Natural killer cell (primary cell): ENCODE data around the gene STAMBP. TPM values are rescaled to one million over a fixed set of nuclear protein-coding genes. Genes with fewer than 3 reads are reported as not detected.
"Not testable (repeated sequence)": the region's sequence is repeated elsewhere in the genome, so short reads cannot be mapped to it uniquely, and the experiment has no call there.

Source experiments
- ATAC-seq, 3 donors: fragments of 150-1000 bp in 2 of 3; fragments of 200-7000 bp in 1 of 3; cut with Tn5 transposase; 1 replicate in 1 of 3; 2 replicates in 2 of 3; pipeline ENCODE4 v1.10.0; 2021; ENCODE audit warnings: mild to moderate bottlenecking in 2 of 3, moderate library complexity in 2 of 3
- DNase-seq, 2 donors: peaks; one replicate each; pipeline versions ENCODE4 v3.0.0 to v3.0.0-alpha.2; 2013 to 2021; ENCODE audit warnings: mixed read lengths in 1 of 2
- H3K27ac ChIP-seq: one replicate; pipeline ENCODE4 v1.5.1; 2013; ENCODE audit warnings: mild to moderate bottlenecking, low read length
- H3K27me3 ChIP-seq: one replicate; pipeline ENCODE4 v1.6.1; 2013; ENCODE audit warnings: low read length; ENCODE audit not compliant: control insufficient read depth, insufficient read depth
- H3K36me3 ChIP-seq: one replicate; pipeline ENCODE4 v1.6.1; 2013; ENCODE audit warnings: low read length; ENCODE audit not compliant: control insufficient read depth, insufficient read depth
- H3K4me1 ChIP-seq: one replicate; pipeline ENCODE4 v1.6.1; 2013; ENCODE audit warnings: low read length; ENCODE audit not compliant: control insufficient read depth, insufficient read depth
- H3K4me3 ChIP-seq: one replicate; pipeline ENCODE4 v1.5.1; 2013; ENCODE audit warnings: low read length
- H3K9me3 ChIP-seq: one replicate; pipeline ENCODE4 v1.6.1; 2013; ENCODE audit warnings: low read length; ENCODE audit not compliant: control insufficient read depth, insufficient read depth
- H3K27ac Mint-ChIP-seq, 2 donors: one replicate each; pipeline ENCODE4 v1.8.0; 2022; ENCODE audit warnings: mild to moderate bottlenecking in 2 of 2, mixed read lengths in 2 of 2, moderate library complexity in 1 of 2
- H3K27me3 Mint-ChIP-seq, 2 donors: one replicate each; pipeline ENCODE4 v1.8.0; 2022; ENCODE audit warnings: low read depth in 2 of 2, mixed read lengths in 2 of 2
- H3K36me3 Mint-ChIP-seq: one replicate; pipeline ENCODE4 v1.8.0; 2022; ENCODE audit warnings: mixed read lengths
- H3K4me1 Mint-ChIP-seq, 2 donors: one replicate each; pipeline ENCODE4 v1.8.0; 2022; ENCODE audit warnings: mixed read lengths in 2 of 2
- H3K4me3 Mint-ChIP-seq: one replicate; pipeline ENCODE4 v1.8.0; 2022; ENCODE audit warnings: mild to moderate bottlenecking, moderate library complexity, mixed read lengths
- H3K9me3 Mint-ChIP-seq, 2 donors: one replicate each; pipeline ENCODE4 v1.8.0; 2022; ENCODE audit warnings: mixed read lengths in 2 of 2
- WGBS: methylation state at CpG from one replicate; pipeline ENCODE4 v1.1.7; 2013; ENCODE audit warnings: missing lambda C conversion rate; ENCODE audit not compliant: insufficient coverage; 5-methylcytosine and 5-hydroxymethylcytosine counted together
- intact Hi-C: fragments of 100-400 bp; cut with micrococcal nuclease; formaldehyde crosslinking; loops from one replicate; pipeline ENCODE4 v1.14.2; 2022
- total RNA-seq, 4 donors: library from RNA; stranded (reverse); fragments of 120-200 nt in 1 of 4; gene quantifications; one replicate each; pipeline versions ENCODE4 v1.2.3 to v1.2.4, GENCODE V29; 2013 to 2022
- TF ChIP-seq, protein P1 (sequence below): fragments of 200-600 bp; IDR thresholded peaks from one replicate; pipeline ENCODE4 v1.8.0; 2022; ENCODE audit warnings: antibody characterized with exemption

Gene STAMBP
- total RNA-seq, result 10 to 100 TPM; 23.8 to 27.3 (median 25.3) TPM
- total RNA-seq (2013), result 48.9 TPM

DNA sequence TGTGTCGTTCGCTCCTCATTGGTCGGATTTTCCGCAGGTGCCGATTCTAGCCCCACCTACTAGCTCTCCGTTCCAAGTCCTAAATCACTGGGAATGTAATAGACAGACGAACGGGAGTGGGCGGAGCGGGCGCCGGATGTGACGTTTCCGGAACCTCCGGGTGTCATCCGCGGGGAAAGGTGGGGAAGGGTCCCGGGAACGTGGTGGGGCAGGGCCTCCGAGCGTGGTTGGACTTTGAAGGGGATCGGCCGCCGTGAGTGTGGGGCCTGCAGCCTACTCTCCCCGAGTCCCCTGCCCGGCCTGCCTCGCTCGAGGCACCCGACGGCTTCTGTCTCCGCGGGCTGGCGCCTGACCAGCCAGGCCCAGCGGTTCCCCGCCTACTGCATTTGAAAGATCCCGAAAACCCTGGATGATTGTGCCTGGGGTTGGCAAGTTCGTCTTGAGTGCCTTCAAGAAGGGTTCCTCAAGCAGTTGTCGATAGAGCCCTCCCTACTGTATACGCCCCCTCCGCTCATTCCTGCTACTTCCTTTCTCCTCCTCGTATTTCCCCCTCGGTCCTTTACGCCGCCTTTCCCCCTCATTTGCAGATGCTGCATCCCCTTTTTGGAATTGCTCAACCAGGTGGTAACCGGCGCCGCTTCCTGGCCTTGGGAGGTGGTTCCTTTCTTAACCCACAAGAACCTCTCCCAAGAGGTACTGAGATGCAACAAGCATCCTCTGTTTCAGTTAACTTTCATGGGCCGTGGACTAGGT is at the start of gene STAMBP:
Gene STAMBP, plus strand, starts transcription at position 144 of the 753 bp plus-strand sequence. CDS start 1,896 bp downstream, outside the sequence.
- peak within 1 kb of the TSS; percentile 97 for H3K4me3 Mint-ChIP-seq
- Histone ChIP-seq H3K27ac (peak within 1 kb of the TSS; percentile 93), H3K36me3 (peaks cover 7% of the 10 kb centered on the region), H3K27me3 (no peaks in the 10 kb centered on the region), H3K9me3 (no peaks in the 10 kb centered on the region), H3K4me1 (peaks cover 20% of the 10 kb centered on the region), H3K4me3 (peak within 1 kb of the TSS; percentile 70)
- peaks cover 8% of the 10 kb centered on the region for H3K36me3 Mint-ChIP-seq
- H3K4me1 Mint-ChIP-seq, result peaks cover 43% of the 10 kb centered on the region in 2 donors
- peak; percentile 81 to 97 for DNase-seq
- peak within 1 kb of the TSS; percentile 97 to 98 for H3K27ac Mint-ChIP-seq
- H3K27me3 Mint-ChIP-seq, result no peaks in the 10 kb centered on the region
- intact Hi-C loops, result loop anchor here (1.0 kb wide), 1 partner anchor 97 kb away; the partner anchor contains the start of gene DGUOK
- TF ChIP-seq, protein P1, sequence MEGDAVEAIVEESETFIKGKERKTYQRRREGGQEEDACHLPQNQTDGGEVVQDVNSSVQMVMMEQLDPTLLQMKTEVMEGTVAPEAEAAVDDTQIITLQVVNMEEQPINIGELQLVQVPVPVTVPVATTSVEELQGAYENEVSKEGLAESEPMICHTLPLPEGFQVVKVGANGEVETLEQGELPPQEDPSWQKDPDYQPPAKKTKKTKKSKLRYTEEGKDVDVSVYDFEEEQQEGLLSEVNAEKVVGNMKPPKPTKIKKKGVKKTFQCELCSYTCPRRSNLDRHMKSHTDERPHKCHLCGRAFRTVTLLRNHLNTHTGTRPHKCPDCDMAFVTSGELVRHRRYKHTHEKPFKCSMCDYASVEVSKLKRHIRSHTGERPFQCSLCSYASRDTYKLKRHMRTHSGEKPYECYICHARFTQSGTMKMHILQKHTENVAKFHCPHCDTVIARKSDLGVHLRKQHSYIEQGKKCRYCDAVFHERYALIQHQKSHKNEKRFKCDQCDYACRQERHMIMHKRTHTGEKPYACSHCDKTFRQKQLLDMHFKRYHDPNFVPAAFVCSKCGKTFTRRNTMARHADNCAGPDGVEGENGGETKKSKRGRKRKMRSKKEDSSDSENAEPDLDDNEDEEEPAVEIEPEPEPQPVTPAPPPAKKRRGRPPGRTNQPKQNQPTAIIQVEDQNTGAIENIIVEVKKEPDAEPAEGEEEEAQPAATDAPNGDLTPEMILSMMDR, result no peak
- WGBS, result under 1% methylated on average over 48 of the region's 48 CpGs
- no peaks in the 10 kb centered on the region for H3K9me3 Mint-ChIP-seq
- peak; percentile 78 to 91 (median 91) for ATAC-seq

DNA sequence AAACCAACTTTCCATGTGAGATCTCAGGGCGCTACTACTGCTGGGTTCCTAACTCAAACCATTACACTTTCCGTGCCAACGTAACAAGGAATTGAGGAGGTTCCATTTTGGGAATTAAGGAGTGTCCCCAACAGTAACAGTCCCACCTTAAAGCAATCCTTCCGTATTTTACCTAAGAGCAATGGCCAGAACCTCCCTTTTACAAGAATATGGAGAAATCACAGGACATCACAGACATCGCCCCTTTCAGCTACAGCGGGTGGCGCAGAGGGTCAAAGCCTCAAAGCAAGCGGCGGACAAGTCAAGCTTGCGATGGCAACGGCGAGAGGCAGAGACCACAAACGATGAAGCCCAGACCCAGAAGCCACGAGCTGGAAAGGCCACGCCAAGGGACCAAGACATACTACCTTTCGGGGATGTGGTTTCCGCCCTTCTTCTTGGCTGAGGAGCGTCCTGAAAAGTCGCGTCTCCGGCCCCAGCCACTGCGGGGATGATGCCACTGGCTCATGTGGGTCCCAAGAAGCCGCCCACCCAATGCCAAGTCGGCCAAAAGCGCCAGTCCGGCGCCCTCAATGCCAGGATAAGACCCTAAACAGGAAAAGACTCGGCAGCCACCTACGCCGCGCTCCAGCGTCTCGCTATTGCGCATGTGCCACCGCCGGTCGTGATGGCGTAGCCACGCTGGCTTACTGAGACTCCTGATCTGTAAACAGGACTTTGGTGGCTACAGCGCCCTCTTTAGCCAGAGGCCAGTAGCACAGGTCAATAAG is 49.1 kb upstream of the STAMBP start, which contains the start of gene DUSP11:
Gene DUSP11, minus strand, starts transcription at position 637 of the 770 bp plus-strand sequence. Its CDS starts 129 bp downstream, at position 508.
- no peaks in the 10 kb centered on the region for H3K9me3 ChIP-seq
- H3K4me1 Mint-ChIP-seq, result peaks cover 20 to 36% of the 10 kb centered on the region in 2 donors
- TF ChIP-seq, protein P1, result peak; percentile 90
- H3K36me3 ChIP-seq, result peaks cover 18% of the 10 kb centered on the region
- WGBS, result 0% methylated on average over 40 of the region's 40 CpGs
- peaks cover 0 to 3% of the 10 kb centered on the region in 2 donors for H3K27me3 Mint-ChIP-seq
- H3K27me3 ChIP-seq, result no peaks in the 10 kb centered on the region
- peaks cover 13% of the 10 kb centered on the region for H3K4me1 ChIP-seq
- peak; percentile 98 to 100 (median 99) for ATAC-seq
- peak within 1 kb of the TSS; percentile 94 for H3K4me3 Mint-ChIP-seq
- no peaks in the 10 kb centered on the region for H3K9me3 Mint-ChIP-seq
- peak within 1 kb of the TSS; percentile 98 for H3K4me3 ChIP-seq
- peak within 1 kb of the TSS; percentile 96 for H3K27ac ChIP-seq
- peaks cover 3% of the 10 kb centered on the region for H3K36me3 Mint-ChIP-seq
- DNase-seq, result peak; percentile 97 to 98
- H3K27ac Mint-ChIP-seq, result peak within 1 kb of the TSS; percentile 95 to 96
- intact Hi-C loops, result no loop called here

DNA sequence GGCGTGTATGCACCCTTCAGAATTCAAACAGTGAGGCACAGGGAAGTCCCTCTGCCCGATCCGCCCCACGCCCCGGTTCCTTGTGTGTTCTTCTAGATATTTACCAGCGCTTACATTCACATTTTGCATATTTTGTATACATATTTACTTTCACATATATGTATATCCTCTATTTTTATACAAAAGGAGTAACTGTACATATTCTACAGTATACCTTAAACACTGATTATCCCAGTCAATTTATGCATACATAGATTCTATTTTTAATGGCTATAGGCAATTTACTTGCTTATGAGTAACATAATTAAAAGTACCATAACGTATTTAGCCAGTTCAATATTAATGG is 48.6 kb upstream of the STAMBP start:
- Mint-ChIP-seq H3K36me3 (no peaks in the 10 kb centered on the region), H3K4me3 (peak overlapping the region; percentile 94), H3K27me3 (peaks cover 0 to 3% of the 10 kb centered on the region in 2 donors), H3K9me3 (no peaks in the 10 kb centered on the region), H3K27ac (peak overlapping the region; percentile 95 to 96), H3K4me1 (peaks cover 20 to 33% of the 10 kb centered on the region in 2 donors)
- TF ChIP-seq, protein P1, result peak; percentile 28
- Histone ChIP-seq H3K4me1 (peaks cover 13% of the 10 kb centered on the region), H3K27me3 (no peaks in the 10 kb centered on the region), H3K36me3 (peaks cover 13% of the 10 kb centered on the region), H3K4me3 (peak overlapping the region; percentile 98), H3K9me3 (no peaks in the 10 kb centered on the region), H3K27ac (peak overlapping the region; percentile 96)
- ATAC-seq (no peak), DNase-seq (no peak)
- 0% methylated on average over 5 of the region's 7 CpGs for WGBS
- intact Hi-C loops, result no loop called here

DNA sequence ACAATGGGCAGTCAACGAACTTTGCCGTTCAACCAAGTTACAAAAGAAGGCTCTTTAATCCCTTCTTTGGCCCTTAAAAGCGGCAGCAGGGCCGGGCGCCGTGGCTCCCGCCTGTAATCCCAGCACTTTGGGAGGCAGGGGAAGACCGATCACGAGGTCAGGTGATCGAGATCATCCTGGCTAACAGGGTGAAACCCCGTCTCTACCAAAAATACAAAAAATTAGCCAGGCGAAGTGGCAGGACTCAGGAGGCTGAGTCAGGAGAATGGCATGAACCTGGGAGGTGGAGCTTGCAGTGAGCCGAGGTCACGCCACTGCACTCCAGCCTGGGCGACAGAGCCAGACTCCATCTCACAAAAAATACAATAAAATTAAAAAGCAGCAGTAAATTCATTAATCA is 45.4 kb upstream of the STAMBP start:
- H3K27me3 ChIP-seq, H3K27ac ChIP-seq, intact Hi-C loops, DNase-seq, H3K4me3 Mint-ChIP-seq, H3K27me3 Mint-ChIP-seq, ATAC-seq, H3K9me3 Mint-ChIP-seq, H3K27ac Mint-ChIP-seq, H3K4me1 ChIP-seq, H3K4me3 ChIP-seq, H3K36me3 ChIP-seq, H3K36me3 Mint-ChIP-seq, H3K9me3 ChIP-seq: not testable (repeated sequence)
- WGBS, result 91% methylated on average over 14 of the region's 15 CpGs
- peaks cover 16 to 19% of the 10 kb centered on the region in 2 donors for H3K4me1 Mint-ChIP-seq

DNA sequence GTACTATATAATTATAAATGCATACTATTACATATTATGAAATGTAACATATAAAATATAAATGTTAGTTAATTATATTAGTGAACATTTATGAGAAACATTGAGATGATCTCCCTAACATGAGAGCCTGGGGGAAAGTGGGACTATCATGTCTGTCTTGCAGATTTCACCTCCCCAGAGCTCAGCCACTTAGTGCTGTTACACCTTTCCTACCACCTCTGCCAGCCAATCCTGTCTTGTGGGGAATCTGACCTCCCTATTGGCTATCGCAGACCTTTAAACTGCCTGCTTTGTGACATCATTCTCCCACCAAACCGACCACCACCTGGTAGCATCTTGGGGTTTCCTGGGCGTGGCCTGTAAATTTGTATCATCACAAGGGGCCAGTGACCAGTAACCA is 44.9 kb upstream of the STAMBP start, which contains the start of gene C2orf78:
Gene C2orf78, plus strand, starts transcription at position 301 of the 400 bp plus-strand sequence. CDS start 127 bp downstream, outside the sequence.
- H3K4me1 ChIP-seq, H3K27ac ChIP-seq, H3K4me3 Mint-ChIP-seq, H3K4me3 ChIP-seq, H3K9me3 ChIP-seq, DNase-seq, H3K36me3 ChIP-seq, intact Hi-C loops, H3K27me3 ChIP-seq, H3K36me3 Mint-ChIP-seq, H3K27ac Mint-ChIP-seq, H3K9me3 Mint-ChIP-seq, H3K27me3 Mint-ChIP-seq, ATAC-seq: not testable (repeated sequence)
- WGBS, result no CpG with 5 or more reads among the region's 3 CpGs
- peaks cover 12 to 14% of the 10 kb centered on the region in 2 donors for H3K4me1 Mint-ChIP-seq
